ENCODE results near the gene SMIM8. TPM values are rescaled to one million over a fixed set of nuclear protein-coding genes. Genes with fewer than 3 reads are reported as not detected.

Gene SMIM8
- total and polyA plus RNA-seq, 4 donors, result 2.3 to 6.1 (median 5.2) TPM

DNA sequence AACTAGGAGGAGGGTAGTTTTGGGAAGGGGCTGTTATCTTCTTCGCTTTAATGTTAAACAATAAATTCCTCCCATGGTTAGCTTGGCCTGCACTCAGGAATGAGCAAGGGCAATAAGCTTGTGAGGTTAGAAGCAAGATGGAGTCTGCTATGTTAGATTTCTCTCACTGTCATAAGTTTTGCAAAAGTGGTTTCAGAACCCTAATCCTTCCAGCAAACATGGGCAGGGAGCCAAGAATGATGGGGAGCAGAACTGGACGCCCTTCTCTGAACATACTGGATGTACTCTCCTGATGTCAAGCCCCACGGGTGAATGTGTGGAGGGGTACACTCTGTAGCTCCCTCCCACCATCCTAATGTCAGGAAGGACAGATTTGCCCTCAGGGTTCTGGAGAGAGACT, 44.5 kb downstream of the SMIM8 start:
- 92% methylated on average over 3 of the region's 3 CpGs for WGBS

DNA sequence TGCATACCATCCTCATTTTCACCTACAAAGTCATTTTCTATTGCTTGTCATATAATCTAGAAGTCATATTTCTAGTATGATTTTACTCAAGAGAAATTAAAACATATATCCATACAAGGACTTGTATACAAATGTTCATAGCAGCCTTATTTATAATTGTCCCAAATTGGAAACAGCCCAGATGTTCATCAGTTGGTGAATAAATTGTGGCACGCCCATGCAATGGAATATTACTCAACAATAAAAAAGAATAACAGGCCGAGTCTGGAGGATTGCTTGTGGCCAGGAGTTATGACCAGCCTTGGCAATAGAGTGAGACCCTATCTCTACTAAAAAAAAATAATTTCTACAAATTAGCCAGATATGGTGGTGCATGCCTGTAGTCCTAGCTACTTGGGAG, 51.0 kb downstream of the SMIM8 start:
- TF ChIP-seq JUND (IDR thresholded peaks at IDR 0.05), result no peak
- TF ChIP-seq, protein P1, sequence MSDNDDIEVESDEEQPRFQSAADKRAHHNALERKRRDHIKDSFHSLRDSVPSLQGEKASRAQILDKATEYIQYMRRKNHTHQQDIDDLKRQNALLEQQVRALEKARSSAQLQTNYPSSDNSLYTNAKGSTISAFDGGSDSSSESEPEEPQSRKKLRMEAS (IDR thresholded peaks at IDR 0.05), result no peak
- TF ChIP-seq HNF4G (IDR thresholded peaks at IDR 0.05), result no peak
- TF ChIP-seq GABPA (IDR thresholded peaks at IDR 0.05 in 1 of 2, conservative IDR thresholded peaks at IDR 0.05 in 1 of 2), result no peak
- TF ChIP-seq FOXA2 (IDR thresholded peaks at IDR 0.05), result no peak
- no peak for TF ChIP-seq EGR1 (IDR thresholded peaks at IDR 0.05; ENCODE audit: low read depth in 2 of 2)
- WGBS, result 97% methylated on average over 2 of the region's 2 CpGs
- Histone ChIP-seq H3K9ac (ENCODE audit: low read depth in 1 of 2, low read length in 2 of 2) (no peak overlapping the region), H3K36me3 (ENCODE audit: control insufficient read depth in 4 of 4, insufficient read depth in 3 of 4, low read depth in 1 of 4, low read length in 3 of 4) (no peaks in the 10 kb centered on the region), H3K27ac (ENCODE audit: low read depth in 1 of 2, low read length in 2 of 2) (no peak overlapping the region), H3K9me3 (ENCODE audit: control insufficient read depth in 4 of 4, low read length in 3 of 4) (peaks cover 0 to 1% (median 0%) of the 10 kb centered on the region in 4 donors), H3K27me3 (ENCODE audit: control insufficient read depth in 4 of 4, insufficient read depth in 4 of 4, low read length in 3 of 4) (no peaks in the 10 kb centered on the region), H3K4me3 (ENCODE audit: low read depth in 1 of 3, low read length in 3 of 3) (no peak overlapping the region), H3K4me1 (ENCODE audit: control insufficient read depth in 4 of 4, insufficient read depth in 4 of 4, low read length in 3 of 4) (no peaks in the 10 kb centered on the region)
- DNase-seq (ENCODE audit: low spot score), result no peak

More for the DNA sequence above, 44.5 kb downstream of the SMIM8 start:
- H3K27me3 ChIP-seq (ENCODE audit: control insufficient read depth in 4 of 4, insufficient read depth in 4 of 4, low read length in 3 of 4), result no peaks in the 10 kb centered on the region
- no peaks in the 10 kb centered on the region for H3K4me1 ChIP-seq (ENCODE audit: control insufficient read depth in 4 of 4, insufficient read depth in 4 of 4, low read length in 3 of 4)
- no peak overlapping the region for H3K27ac ChIP-seq (ENCODE audit: low read depth in 1 of 2, low read length in 2 of 2)
- no peaks in the 10 kb centered on the region for H3K36me3 ChIP-seq (ENCODE audit: control insufficient read depth in 4 of 4, insufficient read depth in 3 of 4, low read depth in 1 of 4, low read length in 3 of 4)
- DNase-seq (ENCODE audit: low spot score), result no peak
- TF ChIP-seq TAF1 (conservative IDR thresholded peaks at IDR 0.05) (no peak), GABPA (IDR thresholded peaks at IDR 0.05 in 1 of 2, conservative IDR thresholded peaks at IDR 0.05 in 1 of 2) (no peak), FOXA2 (IDR thresholded peaks at IDR 0.05) (no peak), SP1 (IDR thresholded peaks at IDR 0.05) (no peak), FOXA1 (IDR thresholded peaks at IDR 0.05) (no peak), HNF4A (conservative IDR thresholded peaks at IDR 0.05) (no peak), RXRA (IDR thresholded peaks at IDR 0.05) (no peak), JUND (IDR thresholded peaks at IDR 0.05) (no peak)
- TF ChIP-seq, protein P2, sequence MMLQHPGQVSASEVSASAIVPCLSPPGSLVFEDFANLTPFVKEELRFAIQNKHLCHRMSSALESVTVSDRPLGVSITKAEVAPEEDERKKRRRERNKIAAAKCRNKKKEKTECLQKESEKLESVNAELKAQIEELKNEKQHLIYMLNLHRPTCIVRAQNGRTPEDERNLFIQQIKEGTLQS (IDR thresholded peaks at IDR 0.05), result no peak
- TF ChIP-seq, protein P3, sequence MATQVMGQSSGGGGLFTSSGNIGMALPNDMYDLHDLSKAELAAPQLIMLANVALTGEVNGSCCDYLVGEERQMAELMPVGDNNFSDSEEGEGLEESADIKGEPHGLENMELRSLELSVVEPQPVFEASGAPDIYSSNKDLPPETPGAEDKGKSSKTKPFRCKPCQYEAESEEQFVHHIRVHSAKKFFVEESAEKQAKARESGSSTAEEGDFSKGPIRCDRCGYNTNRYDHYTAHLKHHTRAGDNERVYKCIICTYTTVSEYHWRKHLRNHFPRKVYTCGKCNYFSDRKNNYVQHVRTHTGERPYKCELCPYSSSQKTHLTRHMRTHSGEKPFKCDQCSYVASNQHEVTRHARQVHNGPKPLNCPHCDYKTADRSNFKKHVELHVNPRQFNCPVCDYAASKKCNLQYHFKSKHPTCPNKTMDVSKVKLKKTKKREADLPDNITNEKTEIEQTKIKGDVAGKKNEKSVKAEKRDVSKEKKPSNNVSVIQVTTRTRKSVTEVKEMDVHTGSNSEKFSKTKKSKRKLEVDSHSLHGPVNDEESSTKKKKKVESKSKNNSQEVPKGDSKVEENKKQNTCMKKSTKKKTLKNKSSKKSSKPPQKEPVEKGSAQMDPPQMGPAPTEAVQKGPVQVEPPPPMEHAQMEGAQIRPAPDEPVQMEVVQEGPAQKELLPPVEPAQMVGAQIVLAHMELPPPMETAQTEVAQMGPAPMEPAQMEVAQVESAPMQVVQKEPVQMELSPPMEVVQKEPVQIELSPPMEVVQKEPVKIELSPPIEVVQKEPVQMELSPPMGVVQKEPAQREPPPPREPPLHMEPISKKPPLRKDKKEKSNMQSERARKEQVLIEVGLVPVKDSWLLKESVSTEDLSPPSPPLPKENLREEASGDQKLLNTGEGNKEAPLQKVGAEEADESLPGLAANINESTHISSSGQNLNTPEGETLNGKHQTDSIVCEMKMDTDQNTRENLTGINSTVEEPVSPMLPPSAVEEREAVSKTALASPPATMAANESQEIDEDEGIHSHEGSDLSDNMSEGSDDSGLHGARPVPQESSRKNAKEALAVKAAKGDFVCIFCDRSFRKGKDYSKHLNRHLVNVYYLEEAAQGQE (IDR thresholded peaks at IDR 0.05), result no peak
- no peak overlapping the region for H3K4me3 ChIP-seq (ENCODE audit: low read depth in 1 of 3, low read length in 3 of 3)
- peaks cover 0 to 2% (median 0%) of the 10 kb centered on the region in 4 donors for H3K9me3 ChIP-seq (ENCODE audit: control insufficient read depth in 4 of 4, low read length in 3 of 4)
- H3K9ac ChIP-seq (ENCODE audit: low read depth in 1 of 2, low read length in 2 of 2), result no peak overlapping the region

DNA sequence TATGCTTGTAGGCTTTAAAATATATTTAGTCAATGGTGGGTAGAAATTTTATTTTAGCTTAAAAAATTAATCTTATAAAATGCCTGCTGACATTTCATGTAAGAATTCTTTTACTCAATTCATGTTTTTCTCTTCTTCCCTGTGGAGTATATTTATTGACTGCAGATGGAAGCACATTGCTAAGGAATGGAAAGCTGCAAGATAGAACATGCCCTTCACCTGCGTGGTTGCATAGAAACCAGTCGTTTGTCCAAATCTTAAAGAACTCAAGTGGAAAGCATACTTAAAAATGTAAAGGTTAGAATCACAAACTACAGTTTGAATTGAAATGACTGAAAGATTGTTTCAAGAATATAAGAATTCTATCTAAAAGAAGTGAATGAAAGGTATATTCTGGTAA, 52.9 kb downstream of the SMIM8 start:
- H3K27me3 ChIP-seq (ENCODE audit: control insufficient read depth in 4 of 4, insufficient read depth in 4 of 4, low read length in 3 of 4), result no peaks in the 10 kb centered on the region
- H3K9ac ChIP-seq (ENCODE audit: low read depth in 1 of 2, low read length in 2 of 2), result no peak overlapping the region
- no peak overlapping the region for H3K27ac ChIP-seq (ENCODE audit: low read depth in 1 of 2, low read length in 2 of 2)
- no peak for DNase-seq (ENCODE audit: low spot score)
- no peaks in the 10 kb centered on the region for H3K36me3 ChIP-seq (ENCODE audit: control insufficient read depth in 4 of 4, insufficient read depth in 3 of 4, low read depth in 1 of 4, low read length in 3 of 4)
- no peaks in the 10 kb centered on the region for H3K4me1 ChIP-seq (ENCODE audit: control insufficient read depth in 4 of 4, insufficient read depth in 4 of 4, low read length in 3 of 4)
- WGBS, result 98% methylated on average over 2 of the region's 2 CpGs
- H3K9me3 ChIP-seq (ENCODE audit: control insufficient read depth in 4 of 4, low read length in 3 of 4), result peaks cover 0 to 1% (median 0%) of the 10 kb centered on the region in 4 donors
- no peak overlapping the region for H3K4me3 ChIP-seq (ENCODE audit: low read depth in 1 of 3, low read length in 3 of 3)
- TF ChIP-seq RAD21 (IDR thresholded peaks at IDR 0.05) (no peak), FOXA2 (IDR thresholded peaks at IDR 0.05) (no peak), EGR1 (IDR thresholded peaks at IDR 0.05; ENCODE audit: low read depth in 2 of 2) (no peak), GABPA (IDR thresholded peaks at IDR 0.05 in 1 of 2, conservative IDR thresholded peaks at IDR 0.05 in 1 of 2) (no peak)
- TF ChIP-seq, protein P4, sequence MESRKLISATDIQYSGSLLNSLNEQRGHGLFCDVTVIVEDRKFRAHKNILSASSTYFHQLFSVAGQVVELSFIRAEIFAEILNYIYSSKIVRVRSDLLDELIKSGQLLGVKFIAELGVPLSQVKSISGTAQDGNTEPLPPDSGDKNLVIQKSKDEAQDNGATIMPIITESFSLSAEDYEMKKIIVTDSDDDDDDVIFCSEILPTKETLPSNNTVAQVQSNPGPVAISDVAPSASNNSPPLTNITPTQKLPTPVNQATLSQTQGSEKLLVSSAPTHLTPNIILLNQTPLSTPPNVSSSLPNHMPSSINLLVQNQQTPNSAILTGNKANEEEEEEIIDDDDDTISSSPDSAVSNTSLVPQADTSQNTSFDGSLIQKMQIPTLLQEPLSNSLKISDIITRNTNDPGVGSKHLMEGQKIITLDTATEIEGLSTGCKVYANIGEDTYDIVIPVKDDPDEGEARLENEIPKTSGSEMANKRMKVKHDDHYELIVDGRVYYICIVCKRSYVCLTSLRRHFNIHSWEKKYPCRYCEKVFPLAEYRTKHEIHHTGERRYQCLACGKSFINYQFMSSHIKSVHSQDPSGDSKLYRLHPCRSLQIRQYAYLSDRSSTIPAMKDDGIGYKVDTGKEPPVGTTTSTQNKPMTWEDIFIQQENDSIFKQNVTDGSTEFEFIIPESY (IDR thresholded peaks at IDR 0.05), result no peak
- TF ChIP-seq, protein P3 (IDR thresholded peaks at IDR 0.05), result no peak
- TF ChIP-seq, protein P5, sequence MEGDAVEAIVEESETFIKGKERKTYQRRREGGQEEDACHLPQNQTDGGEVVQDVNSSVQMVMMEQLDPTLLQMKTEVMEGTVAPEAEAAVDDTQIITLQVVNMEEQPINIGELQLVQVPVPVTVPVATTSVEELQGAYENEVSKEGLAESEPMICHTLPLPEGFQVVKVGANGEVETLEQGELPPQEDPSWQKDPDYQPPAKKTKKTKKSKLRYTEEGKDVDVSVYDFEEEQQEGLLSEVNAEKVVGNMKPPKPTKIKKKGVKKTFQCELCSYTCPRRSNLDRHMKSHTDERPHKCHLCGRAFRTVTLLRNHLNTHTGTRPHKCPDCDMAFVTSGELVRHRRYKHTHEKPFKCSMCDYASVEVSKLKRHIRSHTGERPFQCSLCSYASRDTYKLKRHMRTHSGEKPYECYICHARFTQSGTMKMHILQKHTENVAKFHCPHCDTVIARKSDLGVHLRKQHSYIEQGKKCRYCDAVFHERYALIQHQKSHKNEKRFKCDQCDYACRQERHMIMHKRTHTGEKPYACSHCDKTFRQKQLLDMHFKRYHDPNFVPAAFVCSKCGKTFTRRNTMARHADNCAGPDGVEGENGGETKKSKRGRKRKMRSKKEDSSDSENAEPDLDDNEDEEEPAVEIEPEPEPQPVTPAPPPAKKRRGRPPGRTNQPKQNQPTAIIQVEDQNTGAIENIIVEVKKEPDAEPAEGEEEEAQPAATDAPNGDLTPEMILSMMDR (IDR thresholded peaks at IDR 0.05; ENCODE audit: low read depth, low read length, missing input control), result no peak

Data from liver (tissue), 9 donors.